ENCODE data around the gene PCNA.

- TF ChIP-seq POLR2AphosphoS5 (IDR thresholded peaks at IDR 0.05) (no peak), EP300 (IDR thresholded peaks at IDR 0.05) (no peak), CTCF (IDR thresholded peaks at IDR 0.05) (no peak)
Measured at GRCh38 chr20:5070570-5070969, 49.2 kb downstream of the PCNA start.

Data from stomach (tissue), 4 donors.